GM18499 (cell line): ENCODE data around the gene CDC42EP2.

ENCODE experiments used
- ATAC-seq: cut with Tn5 transposase; IDR thresholded peaks from one replicate; pipeline ENCODE4 v1.9.1; 2021; ENCODE audit warnings: moderate number of reproducible peaks; ENCODE audit not compliant: insufficient read depth, unreplicated experiment

Gene CDC42EP2

GRCh38 chr11:65297026-65297672 is 17.5 kb upstream of the CDC42EP2 start:
- no peak for ATAC-seq

DNA sequence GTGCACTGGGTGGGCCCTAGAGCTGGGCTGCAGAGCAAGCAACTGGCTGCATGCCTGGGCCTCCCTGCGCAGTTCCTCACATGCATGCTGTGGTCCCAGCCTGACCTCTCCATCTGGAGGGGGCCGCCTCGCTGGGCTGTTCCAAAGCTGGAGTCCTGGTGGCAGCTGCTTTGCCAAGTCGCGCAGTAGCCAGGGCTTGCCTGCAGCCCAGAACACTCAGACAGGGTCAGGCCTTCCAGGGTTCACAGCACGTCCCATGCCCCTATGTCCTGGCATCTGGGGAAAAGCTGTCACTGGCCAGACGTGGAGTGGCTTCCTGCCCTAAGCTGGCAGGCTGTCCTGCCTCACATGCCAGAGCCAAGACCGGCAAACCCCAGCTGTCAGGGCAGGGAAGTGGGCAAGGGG is 16.5 kb upstream of the CDC42EP2 start:
- ATAC-seq = no peak

- no peak for ATAC-seq
These were observed 15.9 kb upstream of the CDC42EP2 start for GRCh38 chr11:65298655-65299179.

- no peak for ATAC-seq
These were observed 13.9 kb upstream of the CDC42EP2 start for GRCh38 chr11:65300621-65301275.

DNA sequence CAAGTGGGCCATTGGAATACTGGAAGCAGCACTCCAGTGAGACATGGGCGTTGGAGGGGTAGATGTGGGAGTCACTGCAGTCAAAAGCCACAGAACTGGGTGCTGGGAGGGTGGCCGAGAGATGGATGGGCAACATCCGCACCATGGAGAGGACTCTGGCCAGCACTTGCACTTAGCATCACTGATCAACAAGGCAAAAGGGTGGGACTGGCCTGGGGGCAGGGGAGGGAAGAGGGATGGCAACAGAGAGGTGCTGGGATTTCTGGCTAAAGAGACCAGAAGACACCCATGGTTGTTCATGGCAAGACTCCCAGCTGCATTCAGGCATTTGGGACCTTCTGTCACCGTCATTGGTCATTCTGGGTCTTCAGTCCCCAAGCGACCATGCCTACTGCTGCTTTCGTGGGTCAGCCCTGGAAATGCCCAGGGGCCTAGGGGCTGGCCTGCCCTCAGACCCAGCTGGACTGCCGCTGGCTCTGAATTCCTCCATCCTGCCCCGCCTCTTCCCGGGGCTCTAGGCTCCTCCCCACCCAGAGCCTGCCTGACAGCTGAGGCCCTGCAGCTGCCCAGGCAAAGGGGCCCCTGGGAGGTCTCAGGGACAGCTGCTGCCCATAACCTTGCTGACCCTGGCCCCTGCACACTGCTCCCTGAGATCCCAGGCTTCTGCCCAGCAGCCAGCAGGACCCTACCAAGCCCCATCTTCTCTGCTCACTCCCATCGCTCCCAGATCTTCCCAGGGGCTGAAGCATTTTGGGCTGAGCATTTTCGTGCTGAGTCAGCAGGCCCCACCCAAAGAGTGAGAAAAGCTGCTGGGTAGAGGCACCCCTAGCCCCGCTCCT is 13.0 kb upstream of the CDC42EP2 start:
- no peak for ATAC-seq

DNA sequence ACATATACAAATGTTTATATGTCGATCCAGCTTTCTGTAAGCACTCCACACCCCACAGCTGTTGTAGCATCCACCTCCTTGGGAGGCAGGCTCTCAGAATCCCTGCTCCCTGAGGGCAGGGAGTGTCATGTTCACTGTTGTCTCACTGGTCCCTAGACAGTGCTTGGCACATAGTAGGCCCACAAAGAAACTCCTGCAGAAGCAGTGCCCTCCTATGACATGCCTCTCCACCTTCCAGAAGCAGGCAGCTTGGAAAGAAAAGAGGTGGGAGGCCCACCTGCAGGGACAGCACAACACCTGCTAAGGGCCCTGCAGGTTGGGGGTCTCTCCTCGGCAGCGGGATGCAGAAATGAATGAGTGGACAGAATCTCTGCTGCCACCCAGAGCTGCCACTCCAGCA is 11.1 kb upstream of the CDC42EP2 start:
- no peak for ATAC-seq

DNA sequence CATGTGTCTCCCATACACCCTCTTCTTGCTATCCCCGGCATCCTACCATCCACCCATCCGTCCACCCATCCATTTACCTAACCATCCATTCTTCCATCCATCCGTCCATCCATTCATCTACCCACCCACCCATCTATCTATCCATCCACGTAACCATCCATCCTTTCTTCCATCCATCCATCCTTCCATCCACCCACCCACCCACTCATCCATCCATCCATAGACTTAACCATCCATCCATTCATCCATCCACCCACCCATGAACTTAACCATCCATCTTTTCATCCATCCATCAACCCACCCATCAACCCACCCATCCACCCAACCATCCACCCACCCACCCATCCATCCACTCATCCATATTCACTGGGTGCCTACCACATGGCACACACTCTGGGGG is 10.6 kb upstream of the CDC42EP2 start:
- ATAC-seq = no peak

DNA sequence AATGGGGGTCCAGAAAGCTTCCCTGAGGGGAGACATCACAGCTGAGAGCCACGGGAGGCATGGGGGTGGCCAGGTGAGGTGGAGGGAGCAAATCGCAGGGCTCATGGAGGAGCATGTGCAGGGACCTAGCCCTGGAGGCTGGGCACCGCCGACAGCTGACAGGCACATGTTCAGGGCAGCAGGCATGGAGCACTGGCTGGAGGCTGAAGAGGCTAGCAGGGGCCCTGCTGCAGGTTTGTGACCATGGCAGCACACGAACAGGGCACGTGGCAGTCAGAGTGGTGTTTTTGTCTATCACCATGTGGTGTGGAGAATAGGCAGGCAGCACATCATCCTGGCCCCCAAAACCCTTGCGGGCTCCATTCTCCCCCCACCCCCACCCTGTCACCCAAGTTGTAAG is 10.1 kb upstream of the CDC42EP2 start:
- no peak for ATAC-seq

DNA sequence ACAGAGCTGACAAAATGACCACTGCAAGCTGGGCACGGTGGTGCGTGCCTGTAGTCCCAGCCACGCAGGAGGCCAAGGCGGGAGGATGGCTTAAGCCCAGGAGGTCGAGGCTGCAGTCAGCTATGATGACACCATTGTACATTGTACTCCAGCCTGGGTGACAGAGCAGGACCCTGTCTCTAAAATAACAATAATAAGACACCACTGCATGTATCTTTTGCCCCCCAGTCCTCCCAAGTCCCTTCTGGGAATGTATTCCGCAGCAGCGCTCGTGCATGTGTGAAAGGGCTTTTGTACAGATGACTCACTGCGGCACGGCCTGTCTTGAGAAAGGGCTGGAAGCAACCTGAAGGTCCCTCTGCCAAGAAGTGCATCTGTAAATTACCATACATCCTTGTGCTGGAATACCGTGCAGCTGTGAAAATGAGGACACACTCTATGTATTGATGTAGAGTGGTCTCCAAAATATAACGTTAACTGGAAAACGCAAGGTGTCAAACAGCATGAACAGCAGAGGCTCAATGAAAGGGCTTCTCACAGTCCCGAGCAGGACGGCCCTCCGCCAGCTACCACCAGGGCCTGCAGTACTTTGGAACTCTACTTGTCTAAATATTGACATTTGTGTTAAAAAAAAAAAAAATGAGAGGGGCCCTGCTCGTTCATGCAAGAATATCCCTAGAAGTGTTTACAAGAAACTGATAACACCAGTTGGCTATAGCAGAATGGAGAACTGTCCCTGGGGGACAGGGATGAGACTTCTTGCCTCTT is 9.0 kb upstream of the CDC42EP2 start:
- no peak for ATAC-seq

GRCh38 chr11:65307298-65308229 is 7.1 kb upstream of the CDC42EP2 start:
- no peak for ATAC-seq

DNA sequence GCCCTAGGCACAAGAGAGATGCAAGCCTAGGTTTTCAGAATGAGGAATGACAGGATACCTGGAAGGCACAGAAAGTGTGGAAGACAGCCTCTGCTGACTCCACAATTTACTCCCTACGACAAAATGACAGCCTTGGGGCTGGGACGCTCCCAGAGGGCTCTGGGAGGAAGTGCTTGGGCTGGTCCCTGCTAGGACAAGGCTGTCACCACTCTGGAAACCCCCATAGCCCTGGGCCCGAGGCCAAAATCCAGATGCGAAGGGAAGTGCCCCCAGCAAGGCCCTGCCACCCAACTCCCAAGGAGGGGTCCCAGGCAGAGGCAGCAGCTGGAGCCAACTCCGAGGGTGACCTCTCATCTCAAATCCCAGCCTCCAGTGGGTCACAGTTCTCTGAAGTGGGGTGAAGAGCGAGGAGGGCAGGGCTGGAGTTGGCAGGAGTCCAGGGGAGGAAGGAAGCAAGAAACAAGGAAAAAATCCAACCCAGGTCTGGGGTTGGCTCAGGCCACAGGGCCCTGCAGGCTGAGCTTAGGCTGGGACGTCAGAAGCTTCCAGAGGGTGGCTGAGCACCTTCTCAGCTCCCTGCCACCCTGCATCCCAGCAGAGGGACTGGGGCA is 6.3 kb upstream of the CDC42EP2 start:
- ATAC-seq = no peak

GRCh38 chr11:65309006-65309405 is 5.7 kb upstream of the CDC42EP2 start:
- no peak for ATAC-seq

- no peak for ATAC-seq
These were observed 4.5 kb upstream of the CDC42EP2 start for GRCh38 chr11:65310215-65310614.

DNA sequence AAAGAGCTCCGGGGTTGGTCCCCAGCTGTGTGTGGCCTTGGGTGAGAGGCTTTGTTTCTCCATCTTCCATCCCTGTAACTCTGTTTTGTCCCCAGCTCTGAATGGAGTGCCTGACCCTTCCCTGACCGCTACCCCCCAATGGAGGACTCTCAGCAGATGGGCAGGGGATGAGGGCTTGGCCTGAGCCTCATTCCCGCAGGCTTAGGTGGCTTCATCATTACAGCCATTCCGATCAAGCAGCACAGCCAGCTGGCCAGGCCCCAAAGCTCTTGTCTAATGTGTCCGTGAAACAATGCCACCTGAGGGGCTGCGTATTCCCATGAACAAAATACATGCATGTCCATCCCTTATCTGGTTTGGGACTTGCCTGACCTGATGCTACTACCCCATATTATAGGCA is 3.9 kb upstream of the CDC42EP2 start:
- ATAC-seq = no peak

DNA sequence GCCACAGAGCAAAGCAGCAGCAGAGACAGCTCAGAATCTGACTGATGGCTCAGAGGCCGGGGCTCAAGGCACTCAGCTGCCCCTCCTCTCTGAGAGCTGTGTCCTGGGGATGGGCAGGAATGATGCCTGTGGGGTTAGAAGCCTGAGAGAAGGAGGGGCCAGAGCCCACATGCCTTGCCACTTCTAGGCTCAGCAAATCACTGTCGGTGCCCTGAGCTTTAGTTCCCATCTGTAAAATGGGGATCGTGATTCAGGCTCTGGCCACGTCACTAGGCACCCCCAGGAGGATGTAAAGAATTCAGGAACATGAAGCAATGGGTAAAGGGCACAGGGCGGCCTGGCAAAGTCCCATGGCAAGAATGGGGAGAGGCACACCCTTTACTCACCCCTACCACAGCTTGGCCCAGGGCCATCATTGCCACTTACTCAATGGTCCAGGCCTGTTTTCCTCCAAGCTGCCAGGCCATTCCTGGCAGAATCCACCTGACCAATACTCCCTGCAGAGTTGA is 3.4 kb upstream of the CDC42EP2 start:
- ATAC-seq = no peak

GRCh38 chr11:65315204-65315865 is 669 bp downstream of the CDC42EP2 start:
- no peak for ATAC-seq

DNA sequence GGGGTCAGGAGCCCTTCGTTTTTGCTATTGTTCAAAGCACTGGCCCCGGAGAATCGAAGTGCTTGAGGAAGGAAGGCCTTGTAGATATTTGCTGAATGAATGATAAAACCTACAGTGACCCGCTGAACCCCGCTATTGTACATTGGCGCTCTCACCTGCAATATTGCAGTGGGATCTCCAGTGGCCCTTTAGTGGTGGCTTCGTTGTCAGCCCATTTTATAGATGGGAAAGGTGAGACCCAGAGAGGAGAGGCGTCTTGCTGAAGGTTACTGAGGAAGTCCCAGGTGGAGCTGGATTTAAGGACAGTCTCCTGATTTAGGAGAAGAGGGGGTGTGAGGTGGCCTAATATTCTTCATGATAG is 1.2 kb downstream of the CDC42EP2 start:
- no peak for ATAC-seq
